Bronchial epithelial cell (primary cell): ENCODE data around the gene CLSTN2. TPM values are rescaled to one million over a fixed set of nuclear protein-coding genes. Genes with fewer than 3 reads are reported as not detected.

ENCODE experiments used
- DNase-seq: peaks from one replicate; pipeline ENCODE4 v3.0.0-alpha.2; 2010; ENCODE audit warnings: low read depth
- FAIRE-seq: peaks from 2 replicates; lab custom pipeline; 2011; peaks lifted over from hg19 to GRCh38; lab: Jason Lieb, UNC
- H3K27me3 ChIP-seq: 2 replicates; pipeline ENCODE4 v1.5.1; 2011; ENCODE audit warnings: low read length; ENCODE audit not compliant: control insufficient read depth, insufficient read depth
- H3K36me3 ChIP-seq: 2 replicates; pipeline ENCODE4 v1.5.1; 2011; ENCODE audit warnings: low read length; ENCODE audit not compliant: control insufficient read depth, insufficient read depth
- H3K4me3 ChIP-seq: 2 replicates; pipeline ENCODE4 v1.5.1; 2011; ENCODE audit warnings: mild to moderate bottlenecking, low read depth, low read length, control low read depth
- total RNA-seq: library from RNA; depleted of rRNA; stranded (reverse); fragments of >200 nt; gene quantifications from 2 replicates; pipeline ENCODE4 v1.2.1, GENCODE V29; 2014
- TF ChIP-seq, protein P1 (sequence below): IDR thresholded peaks from 2 replicates; pipeline ENCODE4 v1.5.1; 2011; ENCODE audit warnings: mild to moderate bottlenecking, moderate library complexity, low read length, control low read depth, inconsistent platforms; ENCODE audit not compliant: insufficient read depth, severe bottlenecking

The CLSTN2 gene
- total RNA-seq, 1 donor from 2014 or later = 0.26 TPM

DNA sequence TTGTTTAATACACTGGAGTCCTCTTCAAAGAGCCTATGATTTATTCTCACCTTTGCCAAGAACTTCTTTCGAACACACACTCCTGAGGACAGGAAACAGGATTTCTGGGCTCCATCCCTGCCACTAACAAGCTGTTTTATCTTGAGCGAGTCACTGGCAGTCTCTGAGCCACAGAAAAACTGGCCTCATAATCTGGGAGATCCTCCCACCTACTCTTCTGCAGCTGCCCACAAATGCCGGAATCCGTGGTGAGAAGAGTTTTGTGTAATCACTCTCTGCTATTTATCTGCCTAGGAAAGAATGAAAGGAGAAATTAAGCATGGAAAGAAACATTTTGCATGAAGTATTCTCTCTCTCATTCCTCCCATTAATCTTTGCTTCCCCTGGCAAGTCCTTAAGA, 570.9 kb downstream of the CLSTN2 start:
- FAIRE-seq (no peak), DNase-seq (no peak)
- Histone ChIP-seq H3K4me3 (no peak overlapping the region), H3K27me3 (no peaks in the 10 kb centered on the region), H3K36me3 (no peaks in the 10 kb centered on the region)
- TF ChIP-seq, protein P1, sequence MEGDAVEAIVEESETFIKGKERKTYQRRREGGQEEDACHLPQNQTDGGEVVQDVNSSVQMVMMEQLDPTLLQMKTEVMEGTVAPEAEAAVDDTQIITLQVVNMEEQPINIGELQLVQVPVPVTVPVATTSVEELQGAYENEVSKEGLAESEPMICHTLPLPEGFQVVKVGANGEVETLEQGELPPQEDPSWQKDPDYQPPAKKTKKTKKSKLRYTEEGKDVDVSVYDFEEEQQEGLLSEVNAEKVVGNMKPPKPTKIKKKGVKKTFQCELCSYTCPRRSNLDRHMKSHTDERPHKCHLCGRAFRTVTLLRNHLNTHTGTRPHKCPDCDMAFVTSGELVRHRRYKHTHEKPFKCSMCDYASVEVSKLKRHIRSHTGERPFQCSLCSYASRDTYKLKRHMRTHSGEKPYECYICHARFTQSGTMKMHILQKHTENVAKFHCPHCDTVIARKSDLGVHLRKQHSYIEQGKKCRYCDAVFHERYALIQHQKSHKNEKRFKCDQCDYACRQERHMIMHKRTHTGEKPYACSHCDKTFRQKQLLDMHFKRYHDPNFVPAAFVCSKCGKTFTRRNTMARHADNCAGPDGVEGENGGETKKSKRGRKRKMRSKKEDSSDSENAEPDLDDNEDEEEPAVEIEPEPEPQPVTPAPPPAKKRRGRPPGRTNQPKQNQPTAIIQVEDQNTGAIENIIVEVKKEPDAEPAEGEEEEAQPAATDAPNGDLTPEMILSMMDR = no peak

DNA sequence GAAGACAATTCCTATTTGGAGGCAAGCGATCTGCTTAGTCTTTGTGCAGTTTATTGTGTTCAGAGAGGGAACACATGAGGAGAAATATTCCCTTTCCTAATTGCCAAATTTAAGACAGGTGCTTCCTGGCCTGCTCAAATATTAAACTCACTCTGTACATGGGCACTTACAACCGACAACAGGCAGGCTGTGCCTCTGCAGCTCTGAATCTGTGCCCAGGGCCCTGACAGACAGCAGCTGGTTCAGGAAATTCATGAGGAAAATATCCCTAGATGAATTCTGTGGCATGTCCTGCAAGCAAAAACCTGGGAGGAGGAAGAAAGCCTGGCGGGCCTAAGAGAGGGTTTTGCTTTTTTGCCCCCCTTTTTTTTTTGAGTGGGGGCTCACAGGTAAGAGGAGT, 573.6 kb downstream of the CLSTN2 start:
- TF ChIP-seq, protein P1 = no peak
- Histone ChIP-seq H3K4me3 (no peak overlapping the region), H3K27me3 (no peaks in the 10 kb centered on the region), H3K36me3 (no peaks in the 10 kb centered on the region)
- no peak for FAIRE-seq
- no peak for DNase-seq

DNA sequence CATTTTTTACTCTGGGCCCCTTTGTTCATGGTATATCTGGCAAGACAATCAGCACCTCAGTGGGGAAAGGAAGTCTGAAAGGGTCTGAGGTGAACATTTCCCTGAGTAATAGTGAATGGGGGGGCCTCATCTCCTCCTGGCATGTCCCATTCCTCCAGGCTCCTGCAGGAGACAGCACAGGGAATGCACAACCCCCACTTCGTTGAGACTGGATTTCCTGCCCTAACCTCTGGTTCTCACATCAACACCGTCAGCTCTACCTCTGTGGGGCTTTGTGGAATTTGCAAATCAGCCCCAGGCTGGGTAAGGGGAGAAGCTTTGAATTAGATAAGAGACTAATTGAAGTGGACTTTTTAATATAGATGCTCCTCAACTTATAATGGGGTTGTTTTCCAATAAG, 574.5 kb downstream of the CLSTN2 start:
- H3K36me3 ChIP-seq = no peaks in the 10 kb centered on the region

DNA sequence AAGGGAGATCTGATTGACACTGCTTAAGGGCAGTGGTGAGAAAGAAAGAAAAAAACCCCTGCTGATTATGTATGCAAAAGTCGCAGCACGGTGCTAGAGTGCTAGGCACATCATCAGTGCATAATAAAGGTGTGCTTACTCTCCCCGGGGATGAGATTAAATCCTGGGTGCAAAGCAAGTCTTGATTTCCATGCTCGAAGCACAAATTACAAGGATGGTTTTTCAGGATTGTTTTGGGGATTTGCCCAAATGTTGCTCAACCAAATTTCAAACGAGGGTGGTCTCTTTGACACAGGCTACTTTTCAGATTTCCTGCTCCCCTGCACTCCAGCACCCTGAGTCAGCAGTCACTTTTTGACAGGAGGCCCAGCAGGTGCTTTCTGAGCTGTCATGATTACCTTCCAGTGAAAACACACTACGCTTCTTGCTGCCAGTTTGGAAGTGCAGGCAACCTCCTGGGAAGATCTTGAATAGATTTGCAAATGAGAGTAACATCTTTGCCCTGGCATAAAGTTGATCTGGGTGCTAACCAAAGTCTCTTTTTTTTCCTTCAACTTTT, 575.4 kb downstream of the CLSTN2 start:
- TF ChIP-seq, protein P1 = no peak
- DNase-seq = no peak
- FAIRE-seq = no peak

More for the DNA sequence above, 574.5 kb downstream of the CLSTN2 start:
- TF ChIP-seq, protein P1 = no peak
- FAIRE-seq = no peak
- H3K4me3 ChIP-seq = no peak overlapping the region
- H3K27me3 ChIP-seq = no peaks in the 10 kb centered on the region
- no peak for DNase-seq

DNA sequence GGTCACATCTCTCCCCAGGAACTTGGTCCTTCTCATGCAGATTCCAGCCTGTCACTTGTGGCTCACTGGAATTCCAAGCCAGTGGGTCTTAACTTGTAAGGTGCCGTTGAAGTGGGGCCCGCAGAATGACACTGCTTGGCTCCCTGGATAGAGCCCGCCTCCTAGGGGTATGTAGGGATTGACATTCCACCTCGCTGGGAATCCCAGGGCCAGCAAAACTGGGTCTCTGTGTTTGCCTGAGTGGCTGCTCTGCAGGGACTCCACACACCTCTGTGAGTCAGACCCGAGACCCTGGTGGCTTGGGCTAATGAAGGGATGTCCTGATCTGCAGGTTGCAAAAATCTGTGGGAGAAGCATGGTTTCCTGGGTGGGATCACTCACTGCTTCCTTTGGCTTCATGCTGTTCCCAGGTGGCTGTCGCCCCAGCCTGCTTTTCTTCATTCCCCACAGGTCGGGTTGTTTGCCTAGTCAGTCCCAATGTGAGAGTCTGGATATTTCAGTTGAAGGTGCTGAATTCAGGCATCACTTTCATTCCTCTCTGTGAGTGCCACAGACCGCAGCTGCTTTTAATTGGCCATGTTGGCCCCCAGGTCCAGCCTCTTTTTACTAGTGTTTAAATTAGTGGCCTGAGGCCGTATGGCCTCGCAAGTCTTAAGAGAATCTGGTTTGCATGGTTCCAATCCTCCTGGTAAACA, 586.9 kb downstream of the CLSTN2 start:
- DNase-seq = no peak
- no peak overlapping the region for H3K4me3 ChIP-seq
- TF ChIP-seq, protein P1 = no peak
- FAIRE-seq = no peak
- H3K36me3 ChIP-seq = no peaks in the 10 kb centered on the region
- no peaks in the 10 kb centered on the region for H3K27me3 ChIP-seq

More for the DNA sequence above, 575.4 kb downstream of the CLSTN2 start:
- H3K36me3 ChIP-seq = no peaks in the 10 kb centered on the region
- no peaks in the 10 kb centered on the region for H3K27me3 ChIP-seq
- no peak overlapping the region for H3K4me3 ChIP-seq
